ENCODE measurements around the gene ZMYM4. TPM values are rescaled to one million over a fixed set of nuclear protein-coding genes. Genes with fewer than 3 reads are reported as not detected.

Gene ZMYM4
- total and polyA plus RNA-seq, 2 experiments from 2014 or later = 34.9 to 37.7 TPM

DNA sequence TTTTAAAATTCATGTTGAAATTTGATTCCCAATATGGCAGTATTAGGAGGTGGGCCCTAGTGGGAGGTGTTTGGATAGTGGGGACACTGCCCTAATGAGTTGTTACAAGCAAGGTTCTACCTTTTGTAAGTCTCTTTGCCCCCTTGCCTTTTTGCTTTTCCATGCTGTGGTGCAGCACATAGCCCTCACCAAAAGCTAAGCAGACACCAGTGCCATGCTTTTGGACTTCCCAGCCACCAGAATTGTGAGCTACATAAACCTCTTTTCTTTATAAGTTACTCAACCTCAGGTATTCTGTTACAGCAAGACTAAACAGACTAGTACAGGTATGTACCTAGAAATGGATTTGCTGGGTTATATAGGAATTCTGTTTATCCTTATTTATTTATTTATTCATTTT is 13.7 kb downstream of the ZMYM4 start:
- H3K9ac ChIP-seq = no peak overlapping the region
- no peak overlapping the region for H3K27ac ChIP-seq
- H3K36me3 ChIP-seq (ENCODE audit: low read depth) = no peaks in the 10 kb centered on the region; the same call in 1 of the 2 replicates
- DNase-seq = no peak
- no peak overlapping the region for H3K4me2 ChIP-seq (ENCODE audit: unreplicated experiment)
- peaks cover 3% of the 10 kb centered on the region; the same call in 1 of the 2 replicates for H3K4me1 ChIP-seq (ENCODE audit: insufficient read depth)
- no peaks in the 10 kb centered on the region for H3K27me3 ChIP-seq (replicated peaks; ENCODE audit: insufficient read depth)
- in situ Hi-C loops (cut with MboI) = no loop called here
- TF ChIP-seq EZH2phosphoT487 (IDR thresholded peaks at IDR 0.05; ENCODE audit: insufficient read depth, low read depth) (no peak), EZH2 (IDR thresholded peaks at IDR 0.05; ENCODE audit: insufficient read depth, poor library complexity, severe bottlenecking) (no peak)
- H3F3A ChIP-seq (ENCODE audit: insufficient read depth) = peaks cover 12% of the 10 kb centered on the region
- H3K79me2 ChIP-seq (ENCODE audit: insufficient read depth) = peaks cover 100% of the 10 kb centered on the region
- no peak overlapping the region for H2AFZ ChIP-seq
- no peak overlapping the region for H3K4me3 ChIP-seq
- no peaks in the 10 kb centered on the region; the same call in 1 of the 2 replicates for H4K20me1 ChIP-seq (ENCODE audit: insufficient read depth)
- no peaks in the 10 kb centered on the region for H3K9me3 ChIP-seq (ENCODE audit: low read depth)
- no peaks in the 10 kb centered on the region for H3K9me2 ChIP-seq (ENCODE audit: insufficient read depth)

DNA sequence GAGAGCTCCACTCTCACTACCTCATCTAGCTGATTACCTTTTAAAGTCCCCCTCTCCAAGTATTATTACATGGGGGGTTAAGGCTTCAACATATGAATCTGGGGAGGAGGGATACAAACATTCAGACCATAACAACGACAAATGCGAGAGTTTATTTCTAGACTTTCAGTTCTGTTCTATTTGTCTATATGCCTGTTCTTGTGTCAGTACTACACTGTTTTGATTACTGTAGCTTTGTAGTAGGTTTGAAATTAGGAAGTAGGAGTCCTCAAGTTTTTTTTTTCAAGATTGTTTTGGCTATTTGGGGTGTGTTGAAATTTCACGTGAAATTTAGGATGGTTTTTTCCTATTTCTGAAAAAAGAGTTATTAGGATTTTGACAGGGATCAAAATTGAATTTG is 16.3 kb downstream of the ZMYM4 start:
- Histone ChIP-seq H3K4me2 (ENCODE audit: unreplicated experiment) (no peak overlapping the region), H3K27me3 (replicated peaks; ENCODE audit: insufficient read depth) (no peaks in the 10 kb centered on the region), H3K4me1 (ENCODE audit: insufficient read depth) (peaks cover 29% of the 10 kb centered on the region), H3K36me3 (ENCODE audit: low read depth) (no peaks in the 10 kb centered on the region; the same call in 1 of the 2 replicates), H2AFZ (no peak overlapping the region), H3K9me2 (ENCODE audit: insufficient read depth) (no peaks in the 10 kb centered on the region), H4K20me1 (ENCODE audit: insufficient read depth) (no peaks in the 10 kb centered on the region; the same call in 1 of the 2 replicates), H3K79me2 (ENCODE audit: insufficient read depth) (peaks cover 89% of the 10 kb centered on the region), H3F3A (ENCODE audit: insufficient read depth) (peaks cover 28% of the 10 kb centered on the region), H3K27ac (no peak overlapping the region), H3K9ac (no peak overlapping the region), H3K4me3 (no peak overlapping the region), H3K9me3 (ENCODE audit: low read depth) (no peaks in the 10 kb centered on the region)
- DNase-seq = no peak
- TF ChIP-seq EZH2 (IDR thresholded peaks at IDR 0.05; ENCODE audit: insufficient read depth, poor library complexity, severe bottlenecking) (no peak), EZH2phosphoT487 (IDR thresholded peaks at IDR 0.05; ENCODE audit: insufficient read depth, low read depth) (no peak)
- in situ Hi-C loops (cut with MboI) = no loop called here
- 99 to 100% methylated on average over 3 of the region's 3 CpGs for WGBS, 2 experiments (ENCODE audit: low coverage in 1 of 2, low lambda C conversion rate in 2 of 2, missing lambda C conversion rate in 2 of 2)

DNA sequence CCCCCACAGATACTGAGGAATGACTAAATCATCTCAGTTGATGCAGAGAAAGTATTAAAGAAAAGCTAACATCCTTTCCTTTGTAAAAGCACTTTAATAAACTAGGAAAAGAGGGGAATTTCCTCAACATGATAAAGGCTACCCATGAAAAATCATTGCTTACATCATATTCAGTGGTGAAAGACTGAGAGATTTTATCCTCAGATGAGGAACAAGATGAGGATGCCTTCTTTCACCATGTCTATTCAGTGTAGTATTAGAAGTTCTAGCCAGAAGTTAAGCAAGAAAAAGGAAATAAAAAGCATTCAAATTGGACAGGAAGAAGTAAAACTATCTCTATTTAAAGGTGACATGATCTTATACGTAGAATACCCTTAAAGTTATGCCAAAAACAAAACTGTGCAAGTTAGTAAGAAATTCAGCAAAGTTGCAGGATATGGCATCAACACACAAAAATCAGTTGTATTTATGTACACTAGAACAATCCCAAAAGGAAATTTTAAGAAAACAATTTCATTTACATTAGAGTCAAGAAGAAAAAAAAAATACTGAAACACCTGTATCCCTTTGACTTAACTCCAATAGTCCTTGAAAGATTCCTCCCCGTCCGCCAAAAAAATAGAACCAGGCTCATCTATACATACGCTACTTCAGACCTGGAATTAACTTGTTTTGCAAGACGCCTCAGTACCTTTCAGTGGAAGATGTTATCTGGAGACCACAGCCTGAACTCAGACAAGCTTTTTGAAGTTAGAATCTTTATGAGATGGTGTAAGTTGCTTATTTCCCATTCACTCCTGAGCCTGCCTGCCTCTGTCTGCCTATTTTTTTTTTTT is 17.5 kb downstream of the ZMYM4 start:
- Histone ChIP-seq H4K20me1 (ENCODE audit: insufficient read depth) (no peaks in the 10 kb centered on the region; the same call in 1 of the 2 replicates), H3K4me2 (ENCODE audit: unreplicated experiment) (no peak overlapping the region), H3F3A (ENCODE audit: insufficient read depth) (peaks cover 28% of the 10 kb centered on the region), H3K9me3 (ENCODE audit: low read depth) (no peaks in the 10 kb centered on the region), H3K36me3 (ENCODE audit: low read depth) (no peaks in the 10 kb centered on the region; the same call in 1 of the 2 replicates), H3K79me2 (ENCODE audit: insufficient read depth) (peaks cover 89% of the 10 kb centered on the region), H3K27me3 (replicated peaks; ENCODE audit: insufficient read depth) (no peaks in the 10 kb centered on the region), H3K4me1 (ENCODE audit: insufficient read depth) (peaks cover 29% of the 10 kb centered on the region), H3K9me2 (ENCODE audit: insufficient read depth) (no peaks in the 10 kb centered on the region), H3K4me3 (no peak overlapping the region), H2AFZ (no peak overlapping the region), H3K9ac (no peak overlapping the region), H3K27ac (no peak overlapping the region)
- DNase-seq = no peak
- 97 to 98% methylated on average over 5 of the region's 5 CpGs for WGBS, 2 experiments (ENCODE audit: low coverage in 1 of 2, low lambda C conversion rate in 2 of 2, missing lambda C conversion rate in 2 of 2)
- in situ Hi-C loops (cut with MboI) = no loop called here
- TF ChIP-seq EZH2phosphoT487 (IDR thresholded peaks at IDR 0.05; ENCODE audit: insufficient read depth, low read depth) (no peak), EZH2 (IDR thresholded peaks at IDR 0.05; ENCODE audit: insufficient read depth, poor library complexity, severe bottlenecking) (no peak)

DNA sequence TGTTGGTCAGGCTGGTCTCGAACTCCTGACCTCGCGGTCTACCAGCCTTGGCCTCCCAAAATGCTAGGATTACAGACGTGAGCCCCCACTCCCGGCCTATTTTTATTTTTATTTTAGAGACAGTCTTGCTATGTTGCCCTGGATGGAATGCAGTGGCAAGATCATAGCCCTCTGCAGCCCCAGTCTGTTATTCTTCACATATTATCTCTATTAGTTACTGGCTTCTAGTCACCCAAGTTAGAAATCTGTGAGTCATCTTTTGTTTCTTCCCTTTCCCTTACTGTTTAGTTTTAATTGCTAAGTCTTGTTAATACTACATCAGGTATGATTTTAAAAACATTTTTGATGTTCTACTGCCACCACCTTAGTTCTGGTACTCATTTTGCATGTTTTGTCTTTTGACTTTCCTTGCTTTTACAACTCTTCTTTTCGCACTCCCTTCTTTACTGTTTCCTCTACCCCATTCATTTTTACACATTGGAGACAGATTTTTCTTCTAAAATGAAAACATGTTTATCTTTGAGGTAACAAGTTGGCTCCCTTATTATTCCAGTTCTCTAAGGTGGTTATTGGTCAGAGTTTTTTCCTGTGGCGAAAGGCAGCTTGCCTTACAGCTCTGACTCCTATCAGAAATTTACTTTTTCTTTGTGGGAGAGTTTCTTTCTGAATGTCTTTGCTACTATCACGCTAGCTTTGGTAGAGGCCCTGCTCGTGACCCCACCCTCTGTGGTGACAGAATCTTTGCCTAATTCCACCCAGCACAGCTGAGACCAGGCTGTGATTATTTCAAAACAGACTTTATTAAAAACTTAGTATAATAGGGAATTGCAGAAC is 19.5 kb downstream of the ZMYM4 start:
- peak; percentile 88 for DNase-seq
- Histone ChIP-seq H3K9me2 (ENCODE audit: insufficient read depth) (no peaks in the 10 kb centered on the region), H3K9me3 (ENCODE audit: low read depth) (no peaks in the 10 kb centered on the region), H3K27ac (peak overlapping the region; percentile 95), H3K4me2 (ENCODE audit: unreplicated experiment) (peak overlapping the region; percentile 81), H2AFZ (peak overlapping the region; percentile 10; the same call in 1 of the 2 replicates), H3K79me2 (ENCODE audit: insufficient read depth) (peaks cover 89% of the 10 kb centered on the region), H3F3A (ENCODE audit: insufficient read depth) (peaks cover 28% of the 10 kb centered on the region), H4K20me1 (ENCODE audit: insufficient read depth) (no peaks in the 10 kb centered on the region; the same call in 1 of the 2 replicates), H3K27me3 (replicated peaks; ENCODE audit: insufficient read depth) (no peaks in the 10 kb centered on the region), H3K9ac (peak overlapping the region; percentile 81), H3K4me3 (peak overlapping the region; percentile 49), H3K36me3 (ENCODE audit: low read depth) (no peaks in the 10 kb centered on the region; the same call in 1 of the 2 replicates), H3K4me1 (ENCODE audit: insufficient read depth) (peaks cover 29% of the 10 kb centered on the region)
- no peak for TF ChIP-seq EZH2phosphoT487 (IDR thresholded peaks at IDR 0.05; ENCODE audit: insufficient read depth, low read depth)
- no peak for TF ChIP-seq EZH2 (IDR thresholded peaks at IDR 0.05; ENCODE audit: insufficient read depth, poor library complexity, severe bottlenecking)
- in situ Hi-C loops (cut with MboI) = no loop called here
- 33 to 34% methylated on average over 9 of the region's 9 CpGs for WGBS, 2 experiments (ENCODE audit: low coverage in 1 of 2, low lambda C conversion rate in 2 of 2, missing lambda C conversion rate in 2 of 2)

Data from GM23248 (cell line).